Measurements from ENCODE around the gene CHTF8. TPM values are rescaled to one million over a fixed set of nuclear protein-coding genes. Genes with fewer than 3 reads are reported as not detected.

The CHTF8 gene
- polyA plus RNA-seq, 1 donor (not counting 4 experiments of a cell fraction or from before 2014, with no cell fraction given), result 96.0 TPM

- dilution Hi-C loops (cut with MboI; ENCODE audit: extremely low pct_ligation_motif_present, low sequenced_read_pairs), result no loop called here
- no peak overlapping the region for H3K4me3 ChIP-seq (ENCODE audit: control insufficient read depth in 2 of 3, extremely low read depth in 1 of 3, insufficient read depth in 2 of 3, low read depth in 1 of 3, low read length in 3 of 3)
- H3K79me2 ChIP-seq (ENCODE audit: control insufficient read depth, insufficient read depth, low read length), result no peaks in the 10 kb centered on the region
- no peaks in the 10 kb centered on the region for H3K27me3 ChIP-seq (ENCODE audit: control insufficient read depth, extremely low read depth, insufficient read depth, low read length)
- H3K4me2 ChIP-seq (ENCODE audit: control insufficient read depth, extremely low read depth, insufficient read depth, low read depth, low read length), result peak overlapping the region; percentile 58
- no peak for TF ChIP-seq CTCF (optimal IDR thresholded peaks at IDR 0.05 in 1 of 3, IDR thresholded peaks at IDR 0.05 in 1 of 3, conservative IDR thresholded peaks at IDR 0.05 in 1 of 3; ENCODE audit: extremely low read depth in 1 of 3, insufficient read depth in 2 of 3, low read length in 3 of 3)
- no peak for TF ChIP-seq EZH2 (IDR thresholded peaks at IDR 0.05; ENCODE audit: low read length)
- FAIRE-seq (no peak), DNase-seq (ENCODE audit: low read depth, low spot score) (no peak)
- no peaks in the 10 kb centered on the region for H3K9me1 ChIP-seq (ENCODE audit: control insufficient read depth, extremely low read depth, insufficient read depth, low read length)
- peak overlapping the region; percentile 54 for H2AFZ ChIP-seq (ENCODE audit: control insufficient read depth, low read length)
- peaks cover 35% of the 10 kb centered on the region for H3K4me1 ChIP-seq (ENCODE audit: control insufficient read depth, extremely low read depth, insufficient read depth, low read length)
- H3K36me3 ChIP-seq (ENCODE audit: control insufficient read depth in 2 of 2, extremely low read depth in 1 of 2, insufficient read depth in 2 of 2, low read length in 2 of 2), result no peaks in the 10 kb centered on the region
- H3K9ac ChIP-seq (ENCODE audit: control insufficient read depth, extremely low read depth, insufficient read depth, low read length), result no peak overlapping the region
- H4K20me1 ChIP-seq (ENCODE audit: control insufficient read depth, extremely low read depth, insufficient read depth, low read length), result no peaks in the 10 kb centered on the region
- no peak overlapping the region for H3K27ac ChIP-seq (ENCODE audit: control insufficient read depth, insufficient read depth, low read length)
- no peaks in the 10 kb centered on the region for H3K9me3 ChIP-seq (ENCODE audit: control insufficient read depth, low read depth, low read length)
These were observed 32.2 kb downstream of the CHTF8 start for GRCh38 chr16:69100071-69100691.

GRCh38 chr16:69095193-69095592 is 37.2 kb downstream of the CHTF8 start:
- H3K9me1 ChIP-seq (ENCODE audit: control insufficient read depth, extremely low read depth, insufficient read depth, low read length), result no peaks in the 10 kb centered on the region
- H3K4me3 ChIP-seq (ENCODE audit: control insufficient read depth in 2 of 3, extremely low read depth in 1 of 3, insufficient read depth in 2 of 3, low read depth in 1 of 3, low read length in 3 of 3), result no peak overlapping the region
- H3K4me1 ChIP-seq (ENCODE audit: control insufficient read depth, extremely low read depth, insufficient read depth, low read length), result peaks cover 8% of the 10 kb centered on the region
- DNase-seq (ENCODE audit: low read depth, low spot score) (no peak), FAIRE-seq (no peak)
- no peaks in the 10 kb centered on the region for H3K79me2 ChIP-seq (ENCODE audit: control insufficient read depth, insufficient read depth, low read length)
- H3K27ac ChIP-seq (ENCODE audit: control insufficient read depth, insufficient read depth, low read length), result no peak overlapping the region
- no peaks in the 10 kb centered on the region for H4K20me1 ChIP-seq (ENCODE audit: control insufficient read depth, extremely low read depth, insufficient read depth, low read length)
- no peak overlapping the region for H3K4me2 ChIP-seq (ENCODE audit: control insufficient read depth, extremely low read depth, insufficient read depth, low read depth, low read length)
- no peak overlapping the region for H2AFZ ChIP-seq (ENCODE audit: control insufficient read depth, low read length)
- H3K36me3 ChIP-seq (ENCODE audit: control insufficient read depth in 2 of 2, extremely low read depth in 1 of 2, insufficient read depth in 2 of 2, low read length in 2 of 2), result no peaks in the 10 kb centered on the region
- H3K9me3 ChIP-seq (ENCODE audit: control insufficient read depth, low read depth, low read length), result no peaks in the 10 kb centered on the region
- H3K9ac ChIP-seq (ENCODE audit: control insufficient read depth, extremely low read depth, insufficient read depth, low read length), result no peak overlapping the region
- no peaks in the 10 kb centered on the region for H3K27me3 ChIP-seq (ENCODE audit: control insufficient read depth, extremely low read depth, insufficient read depth, low read length)
- TF ChIP-seq EZH2 (IDR thresholded peaks at IDR 0.05; ENCODE audit: low read length) (no peak), CTCF (optimal IDR thresholded peaks at IDR 0.05 in 1 of 3, IDR thresholded peaks at IDR 0.05 in 1 of 3, conservative IDR thresholded peaks at IDR 0.05 in 1 of 3; ENCODE audit: extremely low read depth in 1 of 3, insufficient read depth in 2 of 3, low read length in 3 of 3) (no peak)
- dilution Hi-C loops (cut with MboI; ENCODE audit: extremely low pct_ligation_motif_present, low sequenced_read_pairs), result no loop called here

Measured in keratinocyte (primary cell).